HepG2 (cell line): ENCODE data around the gene TRPV2. TPM values are rescaled to one million over a fixed set of nuclear protein-coding genes. Genes with fewer than 3 reads are reported as not detected.
A peak's percentile ranks its signal among the peaks of the same experiment; 100 is the strongest.

Experiments
- ATRX ChIP-seq: sonication (generic); formaldehyde crosslinking; IDR thresholded peaks from 2 replicates; pipeline ENCODE4 v1.4.0; 2020; ENCODE audit warnings: missing genetic modification reagents, borderline replicate concordance
- BRD4 ChIP-seq: sonication (generic); formaldehyde crosslinking; IDR thresholded peaks from 2 replicates; pipeline ENCODE4 v1.4.0; 2020; ENCODE audit warnings: missing genetic modification reagents
- REPIN1 ChIP-seq: sonication (generic); formaldehyde crosslinking; IDR thresholded peaks from 2 replicates; pipeline ENCODE4 v1.8.0; 2022; ENCODE audit warnings: missing genetic modification reagents, low read depth, mild to moderate bottlenecking, borderline replicate concordance
- TOPORS ChIP-seq: sonication (generic); formaldehyde crosslinking; IDR thresholded peaks from 2 replicates; pipeline ENCODE4 v1.8.0; 2023; ENCODE audit warnings: mild to moderate bottlenecking, missing genetic modification reagents
- ZNF282 ChIP-seq: fragments of 450-650 bp; IDR thresholded peaks from 2 replicates; pipeline ENCODE4 v1.6.1; 2018; ENCODE audit not compliant: partially characterized antibody
- ZNF563 ChIP-seq: sonication (generic); formaldehyde crosslinking; IDR thresholded peaks from 2 replicates; pipeline ENCODE4 v1.8.0; 2022; ENCODE audit warnings: mild to moderate bottlenecking, moderate library complexity, missing genetic modification reagents
- ZNF672 ChIP-seq: sonication (generic); formaldehyde crosslinking; IDR thresholded peaks from 2 replicates; pipeline ENCODE4 v1.8.1; 2022; ENCODE audit warnings: missing genetic modification reagents
- polyA plus RNA-seq, 8 experiments: library from polyadenylated mRNA; depleted of rRNA in 3 of 8; stranded (reverse) in 7 of 8; unstranded in 1 of 8; fragments of >200 nt; fragmentation: Illumina TruSeq in 4 of 8; extraction: Trizol in 4 of 8; gene quantifications; 2 replicates each; pipeline versions ENCODE4 v1.2.1 to v1.2.3, GENCODE V29; 2011 to 2016; ENCODE audit warnings: low read depth in 4 of 8, missing spikeins in 1 of 8, mixed read lengths in 1 of 8; ENCODE audit not compliant: insufficient read depth in 1 of 8
- total RNA-seq, 5 experiments: library from RNA; depleted of rRNA; stranded (reverse); fragments of >200 nt; fragmentation: Illumina TruSeq; extraction: Trizol; gene quantifications; 2 replicates each; pipeline ENCODE4 v1.2.3, GENCODE V29; 2016; ENCODE audit warnings: low read depth in 1 of 5
- TF ChIP-seq, protein P1 (sequence below): sonication (generic); formaldehyde crosslinking; IDR thresholded peaks from 2 replicates; pipeline ENCODE4 v1.4.0; 2020; ENCODE audit warnings: missing genetic modification reagents
- TF ChIP-seq, protein P2 (sequence below), 2 experiments: fragments of 450-650 bp in 1 of 2; sonication (generic) in 1 of 2; formaldehyde crosslinking in 1 of 2; IDR thresholded peaks; 2 replicates each; pipeline versions ENCODE4 v1.6.1 to v1.8.0; 2016 to 2022; ENCODE audit warnings: antibody characterized with exemption in 1 of 2, mild to moderate bottlenecking in 1 of 2, missing genetic modification reagents in 1 of 2

The TRPV2 gene
- total and polyA plus RNA-seq, 2 of the 13 experiments (the other 11 are each of a cell fraction or from before 2014, with no cell fraction given) = 13.6 to 21.3 TPM

DNA sequence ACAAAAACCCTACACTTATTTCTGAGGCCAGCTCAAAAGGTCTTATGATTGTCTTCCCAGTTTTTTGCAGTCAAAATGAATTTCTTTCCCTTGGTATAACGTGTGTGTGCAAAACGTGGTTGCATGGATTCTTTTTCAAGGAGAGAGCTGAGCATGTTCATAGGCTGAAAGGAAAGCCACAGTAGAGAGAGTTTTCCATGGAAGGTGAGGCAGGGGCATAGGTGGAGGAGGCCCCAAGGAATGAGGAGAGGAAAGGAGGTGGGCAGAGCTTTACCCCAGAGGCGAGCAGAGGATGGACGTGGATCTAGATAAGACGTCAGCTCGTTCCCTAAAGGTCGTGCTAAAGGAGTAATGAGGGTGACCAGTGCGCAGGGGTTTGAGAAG is 22.8 kb downstream of the TRPV2 start (continued):
- TF ChIP-seq, protein P1, sequence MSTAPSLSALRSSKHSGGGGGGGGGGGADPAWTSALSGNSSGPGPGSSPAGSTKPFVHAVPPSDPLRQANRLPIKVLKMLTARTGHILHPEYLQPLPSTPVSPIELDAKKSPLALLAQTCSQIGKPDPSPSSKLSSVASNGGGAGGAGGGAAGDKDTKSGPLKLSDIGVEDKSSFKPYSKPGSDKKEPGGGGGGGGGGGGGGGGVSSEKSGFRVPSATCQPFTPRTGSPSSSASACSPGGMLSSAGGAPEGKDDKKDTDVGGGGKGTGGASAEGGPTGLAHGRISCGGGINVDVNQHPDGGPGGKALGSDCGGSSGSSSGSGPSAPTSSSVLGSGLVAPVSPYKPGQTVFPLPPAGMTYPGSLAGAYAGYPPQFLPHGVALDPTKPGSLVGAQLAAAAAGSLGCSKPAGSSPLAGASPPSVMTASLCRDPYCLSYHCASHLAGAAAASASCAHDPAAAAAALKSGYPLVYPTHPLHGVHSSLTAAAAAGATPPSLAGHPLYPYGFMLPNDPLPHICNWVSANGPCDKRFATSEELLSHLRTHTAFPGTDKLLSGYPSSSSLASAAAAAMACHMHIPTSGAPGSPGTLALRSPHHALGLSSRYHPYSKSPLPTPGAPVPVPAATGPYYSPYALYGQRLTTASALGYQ (CRISPR knock-in tag) = no peak; the same call in 1 of the 2 replicates
- TF ChIP-seq ZNF672 (CRISPR knock-in tag) = no peak
- no peak for TF ChIP-seq ZNF563
- TF ChIP-seq REPIN1 (CRISPR knock-in tag) = no peak
- TF ChIP-seq BRD4 (CRISPR knock-in tag) = 0 out of 2 replicates have a peak, but pooled peaks have one; percentile 78
- TF ChIP-seq, protein P2, sequence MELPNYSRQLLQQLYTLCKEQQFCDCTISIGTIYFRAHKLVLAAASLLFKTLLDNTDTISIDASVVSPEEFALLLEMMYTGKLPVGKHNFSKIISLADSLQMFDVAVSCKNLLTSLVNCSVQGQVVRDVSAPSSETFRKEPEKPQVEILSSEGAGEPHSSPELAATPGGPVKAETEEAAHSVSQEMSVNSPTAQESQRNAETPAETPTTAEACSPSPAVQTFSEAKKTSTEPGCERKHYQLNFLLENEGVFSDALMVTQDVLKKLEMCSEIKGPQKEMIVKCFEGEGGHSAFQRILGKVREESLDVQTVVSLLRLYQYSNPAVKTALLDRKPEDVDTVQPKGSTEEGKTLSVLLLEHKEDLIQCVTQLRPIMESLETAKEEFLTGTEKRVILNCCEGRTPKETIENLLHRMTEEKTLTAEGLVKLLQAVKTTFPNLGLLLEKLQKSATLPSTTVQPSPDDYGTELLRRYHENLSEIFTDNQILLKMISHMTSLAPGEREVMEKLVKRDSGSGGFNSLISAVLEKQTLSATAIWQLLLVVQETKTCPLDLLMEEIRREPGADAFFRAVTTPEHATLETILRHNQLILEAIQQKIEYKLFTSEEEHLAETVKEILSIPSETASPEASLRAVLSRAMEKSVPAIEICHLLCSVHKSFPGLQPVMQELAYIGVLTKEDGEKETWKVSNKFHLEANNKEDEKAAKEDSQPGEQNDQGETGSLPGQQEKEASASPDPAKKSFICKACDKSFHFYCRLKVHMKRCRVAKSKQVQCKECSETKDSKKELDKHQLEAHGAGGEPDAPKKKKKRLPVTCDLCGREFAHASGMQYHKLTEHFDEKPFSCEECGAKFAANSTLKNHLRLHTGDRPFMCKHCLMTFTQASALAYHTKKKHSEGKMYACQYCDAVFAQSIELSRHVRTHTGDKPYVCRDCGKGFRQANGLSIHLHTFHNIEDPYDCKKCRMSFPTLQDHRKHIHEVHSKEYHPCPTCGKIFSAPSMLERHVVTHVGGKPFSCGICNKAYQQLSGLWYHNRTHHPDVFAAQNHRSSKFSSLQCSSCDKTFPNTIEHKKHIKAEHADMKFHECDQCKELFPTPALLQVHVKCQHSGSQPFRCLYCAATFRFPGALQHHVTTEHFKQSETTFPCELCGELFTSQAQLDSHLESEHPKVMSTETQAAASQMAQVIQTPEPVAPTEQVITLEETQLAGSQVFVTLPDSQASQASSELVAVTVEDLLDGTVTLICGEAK (IDR thresholded peaks at IDR 0.05) = no peak
- TF ChIP-seq, protein P2 (CRISPR knock-in tag; IDR thresholded peaks at IDR 0.05) = no peak
- TF ChIP-seq ZNF282 = no peak
- no peak for TF ChIP-seq ATRX (CRISPR knock-in tag)
- 0 out of 2 replicates have a peak, but pooled peaks have one; percentile 14 for TF ChIP-seq TOPORS (CRISPR knock-in tag)
